BLaER1 treated with 17β-estradiol and CSF1 and Interleukin-3, amounts not matched to agents 10 nM and 100 nM (cell line): ENCODE data around the gene KCNH5.
"Not testable (repeated sequence)": the region's sequence is repeated elsewhere in the genome, so short reads cannot be mapped to it uniquely, and the experiment has no call there.

Source experiments
- H3K27ac ChIP-seq, 11 experiments: shearing (Covaris generic); formaldehyde crosslinking; 2 replicates each; pipeline ENCODE4 v1.8.1; 2022
- H3K27me3 ChIP-seq, 11 experiments: shearing (Covaris generic); formaldehyde crosslinking; 2 replicates each; pipeline ENCODE4 v1.8.1; 2022
- H3K36me3 ChIP-seq, 11 experiments: shearing (Covaris generic); formaldehyde crosslinking; 2 replicates each; pipeline ENCODE4 v1.8.1; 2022
- H3K4me1 ChIP-seq, 10 experiments: shearing (Covaris generic); formaldehyde crosslinking; 2 replicates each; pipeline ENCODE4 v1.8.1; 2022
- H3K4me2 ChIP-seq, 11 experiments: shearing (Covaris generic); formaldehyde crosslinking; 2 replicates each; pipeline ENCODE4 v1.8.1; 2022
- H3K4me3 ChIP-seq, 10 experiments: shearing (Covaris generic); formaldehyde crosslinking; 2 replicates each; pipeline ENCODE4 v1.8.1; 2022
- H3K9ac ChIP-seq, 11 experiments: shearing (Covaris generic); formaldehyde crosslinking; 2 replicates each; pipeline ENCODE4 v1.8.1; 2022
- H3K9me3 ChIP-seq, 11 experiments: shearing (Covaris generic); formaldehyde crosslinking; replicated peaks in 1 of 11; 2 replicates each; pipeline ENCODE4 v1.8.1; 2022
- H4K20me1 ChIP-seq, 11 experiments: shearing (Covaris generic); formaldehyde crosslinking; 2 replicates each; pipeline ENCODE4 v1.8.1; 2022
- Cebpa-rat ChIP-seq, 11 experiments: shearing (Covaris generic); IDR thresholded peaks; 2 replicates each; pipeline ENCODE4 v1.8.1; 2022

Gene KCNH5

GRCh38 chr14:62882967-62883366 lies 162.3 kb downstream of the KCNH5 start:
- Histone ChIP-seq H4K20me1 (no peaks in the 10 kb centered on the region), H3K9ac (no peak overlapping the region), H3K27ac (no peak overlapping the region), H3K4me3 (no peak overlapping the region), H3K4me1 (no peaks in the 10 kb centered on the region), H3K9me3 (no peaks in the 10 kb centered on the region), H3K4me2 (no peak overlapping the region), H3K36me3 (no peaks in the 10 kb centered on the region), H3K27me3 (no peaks in the 10 kb centered on the region)
- no peak for TF ChIP-seq Cebpa-rat (IDR thresholded peaks at IDR 0.05)

GRCh38 chr14:62866376-62866775 lies 178.9 kb downstream of the KCNH5 start:
- no peaks in the 10 kb centered on the region for H3K4me1 ChIP-seq
- H4K20me1 ChIP-seq, result no peaks in the 10 kb centered on the region
- no peak overlapping the region for H3K4me3 ChIP-seq
- H3K4me2 ChIP-seq, result no peak overlapping the region
- TF ChIP-seq Cebpa-rat (IDR thresholded peaks at IDR 0.05), result no peak
- H3K27ac ChIP-seq, result no peak overlapping the region
- H3K9me3 ChIP-seq, result no peaks in the 10 kb centered on the region
- no peaks in the 10 kb centered on the region for H3K27me3 ChIP-seq
- H3K9ac ChIP-seq, result no peak overlapping the region
- H3K36me3 ChIP-seq, result no peaks in the 10 kb centered on the region

- Histone ChIP-seq H3K9ac (no peak overlapping the region), H3K27ac (no peak overlapping the region), H3K4me2 (no peak overlapping the region), H3K4me1 (no peaks in the 10 kb centered on the region), H3K36me3 (no peaks in the 10 kb centered on the region), H3K4me3 (no peak overlapping the region), H3K27me3 (no peaks in the 10 kb centered on the region), H3K9me3 (no peaks in the 10 kb centered on the region), H4K20me1 (no peaks in the 10 kb centered on the region)
- TF ChIP-seq Cebpa-rat (IDR thresholded peaks at IDR 0.05), result no peak
Observed at GRCh38 chr14:62864588-62864987, 180.7 kb downstream of the KCNH5 start.

DNA sequence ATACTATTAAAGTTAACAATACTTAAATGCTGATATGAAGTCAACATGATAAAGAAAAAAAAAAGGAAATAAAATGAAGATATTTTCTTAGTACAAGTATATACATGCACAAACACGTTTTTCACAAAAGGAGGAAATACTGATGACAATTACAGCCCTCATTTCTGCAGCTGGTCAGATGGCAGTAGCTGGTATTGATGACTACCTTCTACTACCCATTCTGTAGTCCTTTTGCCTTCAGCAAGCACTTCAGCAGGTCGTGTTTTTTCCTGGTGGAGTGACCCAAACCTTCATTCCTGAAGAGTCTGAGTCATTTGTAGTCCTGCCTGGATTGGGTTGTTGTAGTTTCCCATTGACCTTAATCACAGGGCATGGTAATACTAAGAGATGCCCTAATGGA lies 187.2 kb downstream of the KCNH5 start:
- not testable (repeated sequence) for H3K9ac ChIP-seq, H3K4me2 ChIP-seq, H3K27me3 ChIP-seq, H3K4me1 ChIP-seq, H4K20me1 ChIP-seq, H3K4me3 ChIP-seq, H3K27ac ChIP-seq, H3K9me3 ChIP-seq, H3K36me3 ChIP-seq

GRCh38 chr14:62854951-62855350 lies 190.3 kb downstream of the KCNH5 start:
- Histone ChIP-seq H3K4me2 (no peak overlapping the region), H4K20me1 (no peaks in the 10 kb centered on the region), H3K4me3 (no peak overlapping the region), H3K4me1 (no peaks in the 10 kb centered on the region), H3K9me3 (no peaks in the 10 kb centered on the region), H3K9ac (no peak overlapping the region), H3K27me3 (no peaks in the 10 kb centered on the region), H3K27ac (no peak overlapping the region), H3K36me3 (no peaks in the 10 kb centered on the region)
- no peak for TF ChIP-seq Cebpa-rat (IDR thresholded peaks at IDR 0.05)

GRCh38 chr14:62847168-62847567 lies 198.1 kb downstream of the KCNH5 start:
- no peaks in the 10 kb centered on the region for H3K36me3 ChIP-seq
- no peaks in the 10 kb centered on the region for H3K9me3 ChIP-seq
- no peak; a peak in 1 of 22 replicates for TF ChIP-seq Cebpa-rat (IDR thresholded peaks at IDR 0.05)
- H4K20me1 ChIP-seq, result no peaks in the 10 kb centered on the region
- no peak overlapping the region for H3K4me2 ChIP-seq
- no peak overlapping the region for H3K27ac ChIP-seq
- no peaks in the 10 kb centered on the region for H3K4me1 ChIP-seq
- no peak overlapping the region for H3K9ac ChIP-seq
- H3K27me3 ChIP-seq, result no peaks in the 10 kb centered on the region
- no peak overlapping the region for H3K4me3 ChIP-seq

- Histone ChIP-seq H3K36me3 (no peaks in the 10 kb centered on the region), H4K20me1 (no peaks in the 10 kb centered on the region)
Observed at GRCh38 chr14:62844546-62844945, 200.7 kb downstream of the KCNH5 start.

GRCh38 chr14:62824086-62824485 lies 221.2 kb downstream of the KCNH5 start:
- Histone ChIP-seq H3K36me3 (no peaks in the 10 kb centered on the region), H3K9ac (no peak overlapping the region), H3K9me3 (peaks cover 9 to 10% (median 9%) of the 10 kb centered on the region in 11 experiments), H3K4me3 (no peak overlapping the region), H3K4me2 (no peak overlapping the region), H3K4me1 (no peaks in the 10 kb centered on the region), H4K20me1 (no peaks in the 10 kb centered on the region), H3K27me3 (no peaks in the 10 kb centered on the region), H3K27ac (no peak overlapping the region)
- TF ChIP-seq Cebpa-rat (IDR thresholded peaks at IDR 0.05), result no peak

More at GRCh38 chr14:62844546-62844945, 200.7 kb downstream of the KCNH5 start:
- Histone ChIP-seq H3K4me3 (no peak overlapping the region), H3K9me3 (no peaks in the 10 kb centered on the region), H3K27ac (no peak overlapping the region), H3K9ac (no peak overlapping the region), H3K4me2 (no peak overlapping the region), H3K4me1 (no peaks in the 10 kb centered on the region), H3K27me3 (no peaks in the 10 kb centered on the region)
- no peak for TF ChIP-seq Cebpa-rat (IDR thresholded peaks at IDR 0.05)

DNA sequence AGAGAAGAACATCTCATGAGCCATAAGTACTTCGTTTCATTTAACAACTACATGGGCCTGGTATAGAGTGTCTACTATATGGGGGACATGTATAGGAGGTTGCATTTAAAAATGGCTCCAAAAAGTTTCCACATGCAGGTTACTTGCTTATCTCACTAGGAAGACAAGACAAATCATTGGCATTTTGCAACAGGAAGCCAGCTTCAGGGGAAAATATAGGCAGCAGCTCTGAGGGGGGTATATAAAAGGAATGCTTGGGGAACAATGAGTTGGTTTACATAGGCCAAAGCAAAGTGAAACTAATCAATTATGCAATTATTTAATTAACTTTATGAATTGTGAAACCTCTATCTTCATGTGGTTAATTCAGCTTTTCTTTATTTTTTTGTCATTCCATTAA lies 225.3 kb downstream of the KCNH5 start:
- Histone ChIP-seq H3K4me1 (no peaks in the 10 kb centered on the region), H3K9me3 (no peaks in the 10 kb centered on the region), H3K36me3 (no peaks in the 10 kb centered on the region), H3K27me3 (no peaks in the 10 kb centered on the region), H3K4me2 (no peak overlapping the region), H4K20me1 (no peaks in the 10 kb centered on the region), H3K9ac (no peak overlapping the region), H3K27ac (no peak overlapping the region), H3K4me3 (no peak overlapping the region)
- no peak for TF ChIP-seq Cebpa-rat (IDR thresholded peaks at IDR 0.05)

DNA sequence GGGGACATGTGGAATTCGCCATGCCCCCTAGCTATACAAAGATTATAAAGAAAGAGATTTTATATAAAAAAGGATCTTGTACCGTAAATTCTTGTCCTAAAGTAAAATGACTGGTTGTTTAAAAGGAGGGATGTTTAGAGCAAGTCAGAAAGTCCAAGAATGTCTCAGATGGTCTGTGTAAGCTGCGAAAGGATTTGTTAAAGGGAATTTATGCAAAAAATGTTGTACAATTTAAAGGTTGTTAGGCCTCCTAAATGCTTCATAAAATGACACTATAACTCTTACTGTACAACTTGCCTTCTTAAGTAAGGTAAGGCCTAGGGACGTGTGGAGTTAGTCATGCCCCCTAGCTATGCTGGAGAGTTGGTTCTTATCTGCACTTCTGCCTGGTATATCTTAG lies 237.6 kb downstream of the KCNH5 start:
- Histone ChIP-seq H3K9ac (no peak overlapping the region), H3K4me3 (no peak overlapping the region), H3K27ac (no peak overlapping the region), H4K20me1 (no peaks in the 10 kb centered on the region), H3K9me3 (peaks cover 6 to 18% (median 12%) of the 10 kb centered on the region in 11 experiments; a peak in 18 of 22 replicates), H3K4me2 (no peak overlapping the region), H3K4me1 (no peaks in the 10 kb centered on the region), H3K27me3 (no peaks in the 10 kb centered on the region), H3K36me3 (no peaks in the 10 kb centered on the region; a peak in 1 of 22 replicates)
- no peak for TF ChIP-seq Cebpa-rat (IDR thresholded peaks at IDR 0.05)

DNA sequence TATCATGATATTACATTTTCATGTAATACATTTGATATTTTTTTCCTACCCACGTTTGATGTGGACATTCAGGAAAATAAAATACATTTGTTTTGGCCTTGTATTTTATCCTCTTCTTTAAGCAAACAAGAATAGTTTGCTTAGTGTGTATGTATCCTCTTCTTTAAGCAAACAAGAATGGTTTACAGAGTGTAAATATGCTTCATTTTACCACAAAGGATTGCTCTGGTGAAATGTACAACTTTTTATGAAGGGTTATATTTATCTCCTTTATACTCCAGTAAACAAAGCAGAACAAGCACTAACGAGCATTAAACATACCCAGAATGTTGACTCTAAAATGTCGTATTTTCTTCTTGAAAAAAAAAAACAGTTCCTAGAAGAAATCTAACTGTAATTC lies 244.7 kb downstream of the KCNH5 start:
- Histone ChIP-seq H3K9ac (no peak overlapping the region), H3K4me1 (no peaks in the 10 kb centered on the region), H3K9me3 (no peaks in the 10 kb centered on the region), H3K27me3 (no peaks in the 10 kb centered on the region), H3K4me3 (no peak overlapping the region), H3K36me3 (no peaks in the 10 kb centered on the region), H4K20me1 (no peaks in the 10 kb centered on the region), H3K4me2 (no peak overlapping the region), H3K27ac (no peak overlapping the region)
- TF ChIP-seq Cebpa-rat (IDR thresholded peaks at IDR 0.05), result no peak
